ENCODE data around the gene AKT2.

The AKT2 gene

DNA sequence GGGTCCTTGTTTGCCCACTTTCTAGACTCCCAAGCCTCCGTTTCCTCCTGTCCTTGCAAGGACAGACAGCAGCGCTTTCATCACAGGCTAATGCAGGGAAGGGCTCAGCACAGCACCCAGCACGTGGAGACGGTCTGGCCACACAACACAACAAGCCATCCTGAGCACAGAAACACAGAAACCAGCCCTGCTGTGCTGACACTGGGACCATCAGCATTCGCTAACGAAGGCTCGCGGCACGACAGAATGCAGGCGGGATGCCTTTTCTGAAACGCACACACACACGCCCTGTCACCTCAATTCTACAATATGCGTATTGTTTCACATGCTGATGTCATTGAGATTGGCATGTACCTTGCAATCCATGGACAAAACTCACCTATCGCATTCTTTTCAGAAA, 12.9 kb downstream of the AKT2 start:
- Histone ChIP-seq H3K4me3 (ENCODE audit: low read length, poor library complexity, severe bottlenecking) (no peak overlapping the region), H3K79me2 (ENCODE audit: insufficient read depth, low read length) (peaks cover 88% of the 10 kb centered on the region), H3K36me3 (ENCODE audit: insufficient read depth, low read length) (no peaks in the 10 kb centered on the region), H3K27me3 (ENCODE audit: insufficient read depth, low read length, poor library complexity, severe bottlenecking) (no peaks in the 10 kb centered on the region), H3K4me1 (ENCODE audit: insufficient read depth, low read length, poor library complexity, severe bottlenecking) (no peaks in the 10 kb centered on the region), H3K9me3 (ENCODE audit: insufficient read depth, low read depth, low read length) (no peaks in the 10 kb centered on the region), H3K9ac (ENCODE audit: low read depth, low read length, poor library complexity, severe bottlenecking) (no peak overlapping the region), H3K4me2 (ENCODE audit: low read depth, low read length, poor library complexity, severe bottlenecking) (no peak overlapping the region), H2AFZ (ENCODE audit: low read length) (no peak overlapping the region), H3K9me2 (replicated peaks; ENCODE audit: low read depth, low read length) (no peaks in the 10 kb centered on the region), H3F3A (ENCODE audit: low read depth) (no peaks in the 10 kb centered on the region), H4K20me1 (ENCODE audit: insufficient read depth, low read length, poor library complexity, severe bottlenecking) (peaks cover 33% of the 10 kb centered on the region)
- TF ChIP-seq, protein P1, sequence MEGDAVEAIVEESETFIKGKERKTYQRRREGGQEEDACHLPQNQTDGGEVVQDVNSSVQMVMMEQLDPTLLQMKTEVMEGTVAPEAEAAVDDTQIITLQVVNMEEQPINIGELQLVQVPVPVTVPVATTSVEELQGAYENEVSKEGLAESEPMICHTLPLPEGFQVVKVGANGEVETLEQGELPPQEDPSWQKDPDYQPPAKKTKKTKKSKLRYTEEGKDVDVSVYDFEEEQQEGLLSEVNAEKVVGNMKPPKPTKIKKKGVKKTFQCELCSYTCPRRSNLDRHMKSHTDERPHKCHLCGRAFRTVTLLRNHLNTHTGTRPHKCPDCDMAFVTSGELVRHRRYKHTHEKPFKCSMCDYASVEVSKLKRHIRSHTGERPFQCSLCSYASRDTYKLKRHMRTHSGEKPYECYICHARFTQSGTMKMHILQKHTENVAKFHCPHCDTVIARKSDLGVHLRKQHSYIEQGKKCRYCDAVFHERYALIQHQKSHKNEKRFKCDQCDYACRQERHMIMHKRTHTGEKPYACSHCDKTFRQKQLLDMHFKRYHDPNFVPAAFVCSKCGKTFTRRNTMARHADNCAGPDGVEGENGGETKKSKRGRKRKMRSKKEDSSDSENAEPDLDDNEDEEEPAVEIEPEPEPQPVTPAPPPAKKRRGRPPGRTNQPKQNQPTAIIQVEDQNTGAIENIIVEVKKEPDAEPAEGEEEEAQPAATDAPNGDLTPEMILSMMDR (conservative IDR thresholded peaks at IDR 0.05; ENCODE audit: low read length) = no peak
- TF ChIP-seq EZH2phosphoT487 (IDR thresholded peaks at IDR 0.05; ENCODE audit: borderline replicate concordance) = no peak

DNA sequence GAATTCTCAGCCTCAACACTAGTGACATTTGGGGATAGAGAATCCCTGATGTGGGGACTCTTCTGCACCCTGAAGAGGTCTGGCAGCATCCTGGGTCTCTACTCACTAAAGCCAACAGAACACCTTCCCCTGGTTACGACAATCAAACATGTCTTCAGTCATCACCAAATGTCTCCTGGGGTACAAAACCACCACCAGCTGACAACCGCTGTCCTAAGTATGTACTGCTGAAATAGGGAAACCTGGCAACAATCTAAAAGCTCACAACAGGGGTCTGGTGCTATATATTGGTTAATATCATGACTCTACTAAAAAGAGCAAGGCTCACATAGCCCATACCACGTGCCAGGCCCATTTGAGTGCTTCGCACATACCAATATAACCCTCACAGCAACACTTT, 13.4 kb downstream of the AKT2 start:
- H4K20me1 ChIP-seq (ENCODE audit: insufficient read depth, low read length, poor library complexity, severe bottlenecking) = peaks cover 30% of the 10 kb centered on the region
- no peaks in the 10 kb centered on the region for H3K27me3 ChIP-seq (ENCODE audit: insufficient read depth, low read length, poor library complexity, severe bottlenecking)
- H2AFZ ChIP-seq (ENCODE audit: low read length) = no peak overlapping the region
- no peak overlapping the region for H3K4me2 ChIP-seq (ENCODE audit: low read depth, low read length, poor library complexity, severe bottlenecking)
- no peaks in the 10 kb centered on the region for H3K4me1 ChIP-seq (ENCODE audit: insufficient read depth, low read length, poor library complexity, severe bottlenecking)
- no peaks in the 10 kb centered on the region for H3K9me2 ChIP-seq (replicated peaks; ENCODE audit: low read depth, low read length)
- no peaks in the 10 kb centered on the region for H3K36me3 ChIP-seq (ENCODE audit: insufficient read depth, low read length)
- H3K4me3 ChIP-seq (ENCODE audit: low read length, poor library complexity, severe bottlenecking) = no peak overlapping the region
- H3K9ac ChIP-seq (ENCODE audit: low read depth, low read length, poor library complexity, severe bottlenecking) = no peak overlapping the region
- no peaks in the 10 kb centered on the region for H3K9me3 ChIP-seq (ENCODE audit: insufficient read depth, low read depth, low read length)
- peaks cover 87% of the 10 kb centered on the region for H3K79me2 ChIP-seq (ENCODE audit: insufficient read depth, low read length)
- H3F3A ChIP-seq (ENCODE audit: low read depth) = no peaks in the 10 kb centered on the region
- no peak for TF ChIP-seq EZH2phosphoT487 (IDR thresholded peaks at IDR 0.05; ENCODE audit: borderline replicate concordance)
- TF ChIP-seq, protein P1 (conservative IDR thresholded peaks at IDR 0.05; ENCODE audit: low read length) = no peak

DNA sequence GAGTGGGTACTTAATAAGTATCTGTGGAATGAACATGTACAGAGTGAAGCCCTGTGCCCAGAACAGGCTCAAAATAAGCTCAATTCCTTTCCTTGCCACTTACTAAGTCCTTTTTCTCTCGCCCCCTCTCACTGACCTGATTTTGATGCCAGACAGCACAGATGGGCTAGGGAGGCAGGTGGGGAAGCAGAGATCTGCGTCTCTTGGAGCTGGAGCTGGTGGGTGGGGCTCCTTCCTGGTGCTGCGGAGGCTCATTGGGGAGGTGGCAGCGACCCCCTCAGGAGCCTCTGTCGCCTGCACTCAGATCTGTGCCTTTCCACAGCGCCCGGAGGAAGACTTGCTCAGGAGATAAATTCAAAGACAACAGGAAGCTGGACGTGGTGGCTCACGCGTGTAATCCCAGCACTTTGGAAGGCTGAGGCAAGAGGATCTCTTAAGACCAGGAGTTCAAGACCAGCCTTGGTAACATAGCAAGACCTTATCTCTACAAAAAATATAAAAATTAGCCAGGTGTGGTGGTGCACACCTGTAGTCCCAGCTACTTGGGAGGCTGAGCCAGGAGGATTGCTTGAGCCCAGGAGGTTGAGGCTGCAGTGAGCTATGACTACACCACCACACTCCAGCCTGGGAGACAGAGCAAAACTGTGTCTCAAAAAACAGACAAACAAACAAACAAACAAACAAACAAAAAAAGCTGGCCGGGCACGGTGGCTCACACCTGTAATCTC, 14.6 kb downstream of the AKT2 start:
- H2AFZ ChIP-seq (ENCODE audit: low read length) = no peak overlapping the region
- no peaks in the 10 kb centered on the region for H3F3A ChIP-seq (ENCODE audit: low read depth)
- no peaks in the 10 kb centered on the region for H3K9me3 ChIP-seq (ENCODE audit: insufficient read depth, low read depth, low read length)
- no peak overlapping the region for H3K4me3 ChIP-seq (ENCODE audit: low read length, poor library complexity, severe bottlenecking)
- no peak overlapping the region for H3K9ac ChIP-seq (ENCODE audit: low read depth, low read length, poor library complexity, severe bottlenecking)
- no peak overlapping the region for H3K4me2 ChIP-seq (ENCODE audit: low read depth, low read length, poor library complexity, severe bottlenecking)
- TF ChIP-seq EZH2phosphoT487 (IDR thresholded peaks at IDR 0.05; ENCODE audit: borderline replicate concordance) = no peak
- TF ChIP-seq, protein P1 (conservative IDR thresholded peaks at IDR 0.05; ENCODE audit: low read length) = no peak
- H3K79me2 ChIP-seq (ENCODE audit: insufficient read depth, low read length) = peaks cover 88% of the 10 kb centered on the region
- no peaks in the 10 kb centered on the region for H3K36me3 ChIP-seq (ENCODE audit: insufficient read depth, low read length)
- H3K4me1 ChIP-seq (ENCODE audit: insufficient read depth, low read length, poor library complexity, severe bottlenecking) = no peaks in the 10 kb centered on the region
- no peaks in the 10 kb centered on the region for H3K27me3 ChIP-seq (ENCODE audit: insufficient read depth, low read length, poor library complexity, severe bottlenecking)
- H3K9me2 ChIP-seq (replicated peaks; ENCODE audit: low read depth, low read length) = no peaks in the 10 kb centered on the region
- H4K20me1 ChIP-seq (ENCODE audit: insufficient read depth, low read length, poor library complexity, severe bottlenecking) = peaks cover 33% of the 10 kb centered on the region

All from Loucy (cell line).